GM23338 (cell line): ENCODE measurements around the gene ARL9.

Experiments used
- CREB1 ChIP-seq: fragments of 250-450 bp; sonication (Bioruptor Pico); IDR thresholded peaks from 2 replicates; pipeline ENCODE4 v1.5.0; 2020; ENCODE audit warnings: low read depth, mild to moderate bottlenecking, moderate library complexity
- CTCF ChIP-seq, 2 experiments: fragments of 200-600 bp in 1 of 2; sonication (generic) in 1 of 2; conservative IDR thresholded peaks; 2 replicates each; pipeline versions ENCODE4 v1.5.1 to v1.6.1; 2016 to 2017; ENCODE audit warnings: antibody characterized with exemption in 2 of 2, low read depth in 2 of 2, mild to moderate bottlenecking in 2 of 2, moderate library complexity in 1 of 2
- ETS1 ChIP-seq: IDR thresholded peaks from 2 replicates; pipeline ENCODE4 v1.6.1; 2016; ENCODE audit warnings: antibody characterized with exemption
- EZH2 ChIP-seq: fragments of 200-600 bp; sonication (generic); IDR thresholded peaks from one replicate; pipeline ENCODE4 v1.8.0; 2017; ENCODE audit warnings: antibody characterized with exemption, mild to moderate bottlenecking, low read depth; ENCODE audit not compliant: unreplicated experiment
- EZH2phosphoT487 ChIP-seq: fragments of 200-600 bp; sonication (generic); IDR thresholded peaks from one replicate; pipeline ENCODE4 v1.8.1; 2018; ENCODE audit warnings: antibody characterized with exemption; ENCODE audit not compliant: unreplicated experiment
- NANOG ChIP-seq: IDR thresholded peaks from 2 replicates; pipeline ENCODE4 v1.6.1; 2016; ENCODE audit warnings: antibody characterized with exemption, borderline replicate concordance
- POLR2AphosphoS5 ChIP-seq: IDR thresholded peaks from 2 replicates; pipeline ENCODE4 v1.6.1; 2016; ENCODE audit warnings: antibody characterized with exemption, low read depth
- STAT1 ChIP-seq: IDR thresholded peaks from one replicate; pipeline ENCODE4 v1.6.1; 2016; ENCODE audit warnings: antibody characterized with exemption; ENCODE audit not compliant: unreplicated experiment
- ZNF114 ChIP-seq: fragments of 250-450 bp; sonication (Bioruptor Pico); IDR thresholded peaks from 2 replicates; pipeline ENCODE4 v1.5.0; 2020; ENCODE audit warnings: mild to moderate bottlenecking, moderate library complexity
- ZNF331 ChIP-seq: fragments of 250-450 bp; sonication (Bioruptor Pico); IDR thresholded peaks from 2 replicates; pipeline ENCODE4 v1.5.0; 2020; ENCODE audit warnings: low read depth, mild to moderate bottlenecking, moderate library complexity
- TF ChIP-seq, protein P1 (sequence below): IDR thresholded peaks from one replicate; pipeline ENCODE4 v1.6.1; 2018; ENCODE audit warnings: antibody characterized with exemption; ENCODE audit not compliant: unreplicated experiment

DNA sequence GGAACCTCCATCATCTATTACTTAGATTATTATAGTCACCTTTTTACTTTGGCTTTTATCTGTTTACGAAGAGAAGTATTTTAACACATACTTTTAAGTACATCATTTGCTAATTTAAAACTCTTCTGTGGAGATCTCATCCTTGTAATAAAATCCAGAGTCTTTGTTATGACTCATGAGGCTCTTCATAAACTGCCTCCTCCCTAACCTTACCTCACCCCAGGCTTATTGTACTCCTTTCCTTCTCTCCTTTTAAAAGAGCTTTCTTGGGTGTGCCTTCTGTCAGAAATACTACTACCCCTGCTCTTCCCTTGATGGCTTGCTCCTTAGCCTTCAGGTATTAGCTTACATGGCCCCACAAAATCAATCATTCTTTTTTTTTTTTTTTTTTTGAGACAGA, 6.6 kb downstream of the ARL9 start:
- no peak for TF ChIP-seq POLR2AphosphoS5
- no peak for TF ChIP-seq CTCF (conservative IDR thresholded peaks at IDR 0.05; ENCODE audit: low read depth in 2 of 2)
- TF ChIP-seq EZH2, result no peak
- no peak for TF ChIP-seq STAT1
- TF ChIP-seq, protein P1, sequence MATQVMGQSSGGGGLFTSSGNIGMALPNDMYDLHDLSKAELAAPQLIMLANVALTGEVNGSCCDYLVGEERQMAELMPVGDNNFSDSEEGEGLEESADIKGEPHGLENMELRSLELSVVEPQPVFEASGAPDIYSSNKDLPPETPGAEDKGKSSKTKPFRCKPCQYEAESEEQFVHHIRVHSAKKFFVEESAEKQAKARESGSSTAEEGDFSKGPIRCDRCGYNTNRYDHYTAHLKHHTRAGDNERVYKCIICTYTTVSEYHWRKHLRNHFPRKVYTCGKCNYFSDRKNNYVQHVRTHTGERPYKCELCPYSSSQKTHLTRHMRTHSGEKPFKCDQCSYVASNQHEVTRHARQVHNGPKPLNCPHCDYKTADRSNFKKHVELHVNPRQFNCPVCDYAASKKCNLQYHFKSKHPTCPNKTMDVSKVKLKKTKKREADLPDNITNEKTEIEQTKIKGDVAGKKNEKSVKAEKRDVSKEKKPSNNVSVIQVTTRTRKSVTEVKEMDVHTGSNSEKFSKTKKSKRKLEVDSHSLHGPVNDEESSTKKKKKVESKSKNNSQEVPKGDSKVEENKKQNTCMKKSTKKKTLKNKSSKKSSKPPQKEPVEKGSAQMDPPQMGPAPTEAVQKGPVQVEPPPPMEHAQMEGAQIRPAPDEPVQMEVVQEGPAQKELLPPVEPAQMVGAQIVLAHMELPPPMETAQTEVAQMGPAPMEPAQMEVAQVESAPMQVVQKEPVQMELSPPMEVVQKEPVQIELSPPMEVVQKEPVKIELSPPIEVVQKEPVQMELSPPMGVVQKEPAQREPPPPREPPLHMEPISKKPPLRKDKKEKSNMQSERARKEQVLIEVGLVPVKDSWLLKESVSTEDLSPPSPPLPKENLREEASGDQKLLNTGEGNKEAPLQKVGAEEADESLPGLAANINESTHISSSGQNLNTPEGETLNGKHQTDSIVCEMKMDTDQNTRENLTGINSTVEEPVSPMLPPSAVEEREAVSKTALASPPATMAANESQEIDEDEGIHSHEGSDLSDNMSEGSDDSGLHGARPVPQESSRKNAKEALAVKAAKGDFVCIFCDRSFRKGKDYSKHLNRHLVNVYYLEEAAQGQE, result no peak
- TF ChIP-seq CREB1, result no peak
- no peak for TF ChIP-seq ETS1
- TF ChIP-seq EZH2phosphoT487, result no peak
- no peak for TF ChIP-seq ZNF114
- TF ChIP-seq ZNF331 (CRISPR knock-in tag), result no peak
- TF ChIP-seq NANOG, result no peak
